ENCODE data around the gene OR6N1.

DNA sequence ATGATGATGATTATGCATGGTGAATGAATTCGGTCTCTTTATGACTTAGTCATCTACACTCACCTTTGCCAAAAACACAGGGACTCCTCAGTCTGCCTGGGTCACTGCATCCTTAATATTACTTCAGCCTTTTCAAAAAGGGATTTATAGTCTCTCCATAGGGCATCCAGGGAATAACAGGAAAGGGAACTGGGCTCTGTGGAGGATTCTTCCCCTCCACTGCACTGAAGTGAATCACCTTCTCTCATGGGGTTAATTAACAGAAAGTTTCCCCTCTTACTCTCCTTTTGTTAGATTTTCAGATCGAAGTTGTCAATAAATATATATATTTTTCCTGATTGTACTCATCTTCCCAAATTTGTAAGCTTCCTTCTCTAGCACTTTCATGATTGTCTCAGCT is 51.4 kb downstream of the OR6N1 start, which contains the start of gene OR6K3:
- TF ChIP-seq, protein P1, sequence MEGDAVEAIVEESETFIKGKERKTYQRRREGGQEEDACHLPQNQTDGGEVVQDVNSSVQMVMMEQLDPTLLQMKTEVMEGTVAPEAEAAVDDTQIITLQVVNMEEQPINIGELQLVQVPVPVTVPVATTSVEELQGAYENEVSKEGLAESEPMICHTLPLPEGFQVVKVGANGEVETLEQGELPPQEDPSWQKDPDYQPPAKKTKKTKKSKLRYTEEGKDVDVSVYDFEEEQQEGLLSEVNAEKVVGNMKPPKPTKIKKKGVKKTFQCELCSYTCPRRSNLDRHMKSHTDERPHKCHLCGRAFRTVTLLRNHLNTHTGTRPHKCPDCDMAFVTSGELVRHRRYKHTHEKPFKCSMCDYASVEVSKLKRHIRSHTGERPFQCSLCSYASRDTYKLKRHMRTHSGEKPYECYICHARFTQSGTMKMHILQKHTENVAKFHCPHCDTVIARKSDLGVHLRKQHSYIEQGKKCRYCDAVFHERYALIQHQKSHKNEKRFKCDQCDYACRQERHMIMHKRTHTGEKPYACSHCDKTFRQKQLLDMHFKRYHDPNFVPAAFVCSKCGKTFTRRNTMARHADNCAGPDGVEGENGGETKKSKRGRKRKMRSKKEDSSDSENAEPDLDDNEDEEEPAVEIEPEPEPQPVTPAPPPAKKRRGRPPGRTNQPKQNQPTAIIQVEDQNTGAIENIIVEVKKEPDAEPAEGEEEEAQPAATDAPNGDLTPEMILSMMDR (IDR thresholded peaks at IDR 0.05): no peak
- TF ChIP-seq POLR2A (IDR thresholded peaks at IDR 0.05) (no peak), EP300 (IDR thresholded peaks at IDR 0.05) (no peak)

Measured in tibial nerve (tissue), 4 donors.